GM18517 (cell line): Measurements from ENCODE around the gene RPS23.
"Not testable (repeated sequence)": the region's sequence is repeated elsewhere in the genome, so short reads cannot be mapped to it uniquely, and the experiment has no call there.

ENCODE experiments used
- ATAC-seq: cut with Tn5 transposase; IDR thresholded peaks from one replicate; pipeline ENCODE4 v1.9.1; 2021; ENCODE audit warnings: mild to moderate bottlenecking, moderate library complexity; ENCODE audit not compliant: unreplicated experiment

The RPS23 gene

DNA sequence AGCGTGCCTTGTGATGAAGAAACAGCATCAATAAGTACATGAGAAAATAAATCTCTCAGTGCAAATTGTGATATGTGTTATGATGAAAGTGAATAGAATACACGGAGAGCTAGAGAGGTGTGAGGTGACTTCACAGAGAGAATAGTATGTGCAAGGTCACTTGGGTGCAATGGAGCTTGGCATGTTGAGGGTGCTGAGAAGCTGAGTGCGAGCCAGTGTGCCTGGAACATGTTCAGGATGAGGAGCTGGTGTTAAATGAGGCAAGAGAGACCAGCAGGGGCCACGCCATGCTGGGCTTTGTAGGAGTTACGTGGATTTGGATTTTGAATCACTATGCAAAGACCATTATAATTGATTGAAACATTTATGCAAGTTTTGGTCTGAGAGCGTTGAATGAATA, 12.8 kb upstream of the RPS23 start:
- no peak for ATAC-seq

DNA sequence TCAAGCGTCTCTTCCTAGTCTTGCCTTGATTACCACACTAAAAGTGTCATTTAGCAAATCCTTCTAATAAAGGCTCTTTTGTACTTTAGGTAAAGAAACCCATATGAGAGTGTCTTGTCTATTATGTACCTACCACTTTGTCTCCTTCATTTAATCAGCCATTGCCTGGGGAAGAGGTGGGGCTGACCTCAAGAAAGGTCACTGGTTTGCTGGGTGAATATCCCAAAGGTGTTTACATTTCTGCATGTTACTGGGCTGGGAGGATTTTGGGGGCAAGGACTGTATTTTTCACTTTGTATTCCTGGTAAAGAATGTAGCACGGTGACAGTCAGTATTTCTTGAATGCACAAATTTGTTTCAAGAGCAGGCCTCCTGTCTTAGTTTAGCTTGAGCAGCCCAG, 11.9 kb upstream of the RPS23 start:
- no peak for ATAC-seq

DNA sequence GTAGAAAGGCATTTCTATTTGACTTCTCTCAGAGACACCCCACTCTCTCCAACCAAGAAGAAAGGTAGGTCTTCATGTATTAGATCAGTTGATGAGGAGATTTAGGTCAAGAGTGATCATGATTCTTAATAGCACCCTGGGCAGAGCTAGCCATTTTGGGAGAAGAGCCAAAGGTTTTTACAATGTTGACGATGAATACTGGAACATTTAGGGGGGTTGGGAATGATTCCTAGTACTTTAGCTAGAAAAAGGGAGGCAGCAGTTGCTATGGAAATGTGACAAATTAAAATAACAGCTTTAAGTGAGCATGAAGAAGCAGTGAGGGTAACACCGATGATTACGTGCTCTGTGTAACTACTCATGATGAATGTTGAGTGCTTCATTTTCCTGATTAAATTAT, 9.5 kb upstream of the RPS23 start:
- no peak for ATAC-seq

DNA sequence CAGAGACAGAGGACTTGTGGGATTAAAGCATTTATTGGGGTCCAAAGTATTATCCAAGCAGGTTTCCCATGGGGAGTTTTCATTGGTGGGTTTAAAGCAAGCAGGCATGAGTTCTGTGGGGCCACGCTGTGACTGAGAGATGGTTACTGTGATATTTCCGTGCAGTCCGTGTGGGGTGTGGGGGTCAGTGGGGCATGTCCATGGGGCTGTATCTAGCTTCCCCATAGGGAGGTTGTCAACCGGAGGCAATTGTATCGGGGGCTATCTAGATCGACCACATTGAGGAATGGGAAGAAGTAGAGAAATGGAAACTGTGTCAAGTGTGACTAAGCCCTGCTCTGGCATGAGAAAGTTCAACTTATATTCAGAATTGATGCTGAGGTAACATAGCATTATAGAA, 7.1 kb upstream of the RPS23 start:
- ATAC-seq, result no peak

DNA sequence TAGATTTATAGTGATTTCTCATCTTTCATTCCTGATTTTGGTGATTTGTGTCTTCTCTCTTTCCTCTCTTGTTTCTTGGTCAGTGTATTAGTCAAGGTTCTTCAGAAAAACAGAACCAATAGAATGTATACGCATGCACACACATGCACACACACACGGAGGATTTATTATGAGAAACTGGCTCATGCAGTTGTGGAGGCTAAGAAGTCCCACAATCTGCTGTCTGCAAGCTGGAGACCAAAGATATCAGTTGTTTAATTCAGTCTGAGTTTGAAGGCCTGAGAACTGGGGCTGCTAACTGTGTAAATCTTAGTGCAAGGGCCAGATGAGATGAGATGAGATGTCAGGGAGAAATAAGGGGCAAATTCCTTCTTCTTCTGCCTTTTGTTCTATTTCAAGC, 5.7 kb upstream of the RPS23 start:
- ATAC-seq, result no peak

DNA sequence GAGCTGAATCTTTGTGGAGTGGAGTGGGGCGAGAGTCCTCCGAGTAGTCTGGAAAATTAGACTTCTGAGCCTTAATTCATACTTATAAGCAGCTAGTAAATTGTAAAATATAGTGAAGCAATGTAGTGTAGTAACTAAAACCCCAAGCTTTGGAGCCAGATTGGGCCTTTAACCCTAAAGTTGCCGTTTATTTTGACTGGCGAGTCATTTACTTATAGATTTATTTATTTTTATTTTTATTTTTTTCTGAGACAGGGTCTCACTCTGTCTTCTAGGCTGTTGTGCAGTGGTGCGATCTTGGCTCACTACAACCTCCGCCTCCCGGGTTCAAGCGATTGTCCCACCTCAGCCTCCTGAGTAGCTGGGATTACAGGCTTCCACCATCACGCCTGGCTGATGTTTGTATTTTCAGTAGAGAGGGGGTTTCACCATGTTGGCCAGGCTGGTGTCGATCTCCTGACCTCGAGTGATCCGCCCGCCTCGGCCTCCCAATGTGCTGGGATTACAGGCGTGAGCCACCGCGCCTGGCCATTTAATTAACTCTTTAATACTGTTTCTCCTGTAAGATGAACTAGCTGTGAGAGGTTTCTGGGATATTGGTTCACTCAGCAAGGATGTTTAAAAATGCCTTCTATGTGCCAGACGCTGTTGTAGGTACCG, 687 bp upstream of the RPS23 start:
- ATAC-seq, result no peak

DNA sequence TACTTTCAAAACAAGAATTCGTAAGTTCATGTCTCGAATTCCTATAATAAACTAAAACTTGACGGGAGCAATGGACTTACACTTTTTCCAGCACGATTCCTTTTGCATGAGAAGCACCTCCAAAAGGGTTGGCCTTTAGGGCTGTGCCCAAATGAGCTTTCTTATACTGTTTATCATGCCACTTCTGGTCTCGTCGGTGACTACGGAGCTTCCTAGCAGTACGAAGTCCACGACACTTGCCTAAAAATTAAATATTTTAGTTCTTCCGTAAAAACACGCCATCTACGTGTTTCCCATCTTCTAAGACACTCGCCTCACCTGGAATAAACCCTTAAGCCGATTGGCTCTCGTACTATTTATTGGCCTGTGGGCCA, 554 bp downstream of the RPS23 start:
- ATAC-seq, result peak; percentile 2

DNA sequence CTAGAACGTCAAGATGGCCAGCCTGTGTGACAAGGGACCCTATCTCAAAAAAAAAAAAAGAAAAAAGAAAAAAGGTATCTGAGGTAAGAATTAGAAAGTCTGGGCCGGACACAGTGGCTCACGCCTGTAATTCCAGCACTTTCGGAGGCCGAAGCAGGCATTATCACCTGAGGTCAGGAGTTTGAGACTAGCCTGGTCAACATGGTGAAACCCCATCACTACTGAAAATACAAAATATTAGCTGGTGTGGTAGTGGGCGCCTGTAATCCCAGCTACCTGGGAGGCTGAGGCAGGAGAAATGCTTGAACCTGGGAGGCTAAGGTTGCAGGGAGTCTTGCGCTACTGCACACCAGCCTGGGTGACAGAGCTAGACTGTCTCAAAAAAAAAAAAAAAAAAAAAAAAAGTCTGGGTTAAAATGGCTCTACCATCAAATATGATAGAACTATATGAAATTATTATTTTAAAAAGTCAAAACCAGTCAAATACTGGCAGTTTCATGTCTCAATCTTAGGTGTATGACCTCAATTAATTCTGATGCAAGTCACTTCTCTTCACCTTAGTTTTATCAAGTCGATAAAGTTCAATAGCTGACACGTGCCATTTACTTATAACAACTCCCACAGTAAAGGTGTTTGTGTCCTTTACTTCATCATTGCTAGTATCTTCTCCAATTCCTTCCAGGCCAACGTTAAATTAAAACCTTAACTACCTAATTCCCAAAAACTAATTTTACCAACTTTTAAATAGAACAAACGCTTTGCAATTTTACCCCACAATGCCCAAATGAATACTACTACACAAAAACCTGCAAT, 1.1 kb downstream of the RPS23 start:
- no peak for ATAC-seq

DNA sequence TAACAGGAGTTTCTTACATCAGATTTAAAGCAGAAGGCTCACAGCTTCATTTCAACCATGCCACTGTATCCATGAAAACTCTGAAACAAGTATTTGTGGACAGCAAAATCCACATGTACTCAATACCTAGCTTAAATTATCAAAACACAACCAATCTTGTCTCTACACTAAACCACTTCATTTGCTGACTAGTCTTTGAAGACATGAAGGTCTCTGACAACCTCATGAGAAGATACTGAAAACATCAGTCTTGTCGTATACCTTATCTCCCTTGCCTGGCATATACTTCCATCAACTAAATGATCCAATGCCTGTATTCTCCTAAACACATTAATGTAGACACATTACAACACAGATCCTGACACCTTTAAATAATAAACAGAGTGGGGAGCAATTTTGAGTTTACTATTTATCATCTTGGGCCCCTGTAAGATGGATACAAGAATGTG, 2.9 kb downstream of the RPS23 start:
- ATAC-seq, result no peak

DNA sequence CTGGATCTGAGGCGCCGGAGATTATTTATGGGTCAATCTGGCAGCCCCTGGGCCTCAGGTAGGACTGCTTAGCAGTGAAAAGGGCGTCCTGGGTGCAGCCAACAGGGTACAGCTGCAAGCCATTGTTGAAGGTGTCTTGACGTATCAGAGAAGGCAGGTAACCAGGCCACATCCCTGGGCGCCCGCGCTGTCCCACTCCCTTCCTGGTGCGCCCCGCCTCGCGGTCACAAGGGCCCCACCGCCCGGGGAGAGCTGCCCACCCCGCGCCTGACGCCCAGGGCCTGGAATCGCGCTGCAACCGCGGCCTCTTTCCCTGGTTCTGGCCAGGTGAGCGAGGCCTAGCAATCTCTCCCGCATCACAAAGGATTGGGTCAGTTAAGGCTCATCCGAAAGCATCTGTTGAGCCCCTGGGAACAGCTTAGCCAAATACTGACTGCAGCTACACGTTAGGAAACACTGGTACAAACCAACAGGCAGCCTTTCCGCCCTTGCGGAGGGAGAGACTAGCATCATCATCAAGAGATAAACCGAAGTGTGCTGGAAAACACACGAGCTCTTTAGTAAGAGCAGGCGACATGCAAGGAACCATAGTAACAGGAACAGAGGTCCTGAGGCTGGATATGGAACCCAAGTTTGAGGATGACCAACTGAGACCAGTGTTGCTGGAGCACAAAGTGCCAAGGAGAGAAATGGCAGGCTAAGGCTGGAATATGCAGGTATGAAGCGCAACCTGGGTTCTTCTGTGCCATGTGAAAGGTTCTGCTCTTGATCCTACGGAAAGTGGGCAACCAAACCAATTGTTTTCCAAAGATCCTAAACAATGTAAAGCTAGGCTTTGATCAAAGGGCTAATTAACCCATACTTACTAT, 3.6 kb downstream of the RPS23 start:
- ATAC-seq, result no peak

DNA sequence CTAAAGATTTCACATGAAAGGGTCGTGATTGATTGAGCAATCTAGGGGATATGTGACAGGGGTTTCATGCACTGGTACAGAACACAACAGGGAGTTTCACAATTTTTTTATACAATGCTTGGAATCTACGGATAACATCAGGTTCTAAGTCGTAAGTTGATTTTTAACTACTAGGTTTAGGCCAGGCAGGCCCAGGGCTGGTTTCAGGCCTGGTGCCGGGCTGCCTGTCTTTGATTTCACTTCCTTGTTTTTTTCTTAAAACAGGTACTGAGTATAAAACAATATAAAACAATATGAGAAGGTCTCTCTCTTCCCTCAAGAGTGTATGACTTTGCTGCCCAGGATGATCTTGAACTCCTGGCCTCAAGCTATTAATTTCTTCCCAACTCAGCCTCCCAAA, 4.7 kb downstream of the RPS23 start:
- not testable (repeated sequence) for ATAC-seq

DNA sequence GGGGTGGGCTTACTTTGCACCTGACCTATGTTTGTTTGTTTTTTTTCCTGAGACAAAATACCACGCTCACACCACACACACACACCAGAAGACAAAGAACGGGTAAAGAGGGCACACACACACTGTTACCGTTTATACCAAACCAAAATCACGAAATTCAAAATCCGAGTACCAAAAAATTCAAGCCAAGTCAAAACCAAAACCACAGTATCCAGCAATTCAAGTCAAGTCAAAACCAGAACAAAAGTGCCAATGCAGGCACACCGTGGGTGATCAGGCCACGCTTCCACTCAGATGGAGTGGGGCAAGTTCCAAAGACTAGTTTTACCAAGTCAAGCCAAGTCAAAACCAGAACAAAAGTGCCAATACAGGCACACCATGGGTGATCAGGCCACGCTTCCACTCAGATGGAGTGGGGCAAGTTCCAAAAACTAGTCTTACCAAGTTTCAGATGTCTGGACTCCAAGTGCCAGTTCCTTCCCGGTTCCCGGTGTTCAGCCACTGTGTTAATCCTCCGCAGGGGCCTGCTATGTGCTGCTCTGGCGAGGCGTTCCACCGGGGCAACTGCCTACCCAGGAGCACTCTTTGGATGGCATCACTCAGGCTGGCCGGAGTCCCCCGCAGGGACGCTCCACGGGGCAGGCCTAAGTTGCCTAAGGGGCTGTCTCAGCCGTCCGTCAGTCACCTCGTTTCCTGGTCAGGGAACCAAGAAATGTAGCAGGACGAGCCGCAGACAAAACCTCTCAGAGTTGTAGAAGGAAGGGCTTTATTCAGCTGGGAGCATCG, 5.4 kb downstream of the RPS23 start:
- not testable (repeated sequence) for ATAC-seq

DNA sequence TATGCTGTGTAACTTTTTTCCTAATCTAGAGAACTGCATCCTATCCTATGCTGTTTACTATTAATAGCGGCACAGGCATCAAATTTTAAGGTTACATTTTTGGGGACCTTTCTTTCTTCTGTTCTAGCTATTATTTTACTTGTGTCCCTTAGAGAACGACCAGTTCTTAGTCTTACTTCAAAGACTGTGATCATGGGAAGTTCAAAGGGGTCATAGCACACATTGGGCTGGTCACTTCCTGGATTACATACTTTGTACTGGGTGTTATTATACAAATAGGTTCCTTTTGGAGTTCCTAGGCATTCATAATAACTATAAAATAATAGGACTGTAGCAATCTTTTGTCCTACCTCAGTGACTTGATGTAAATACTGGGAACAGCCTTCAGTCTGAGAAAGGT, 8.8 kb downstream of the RPS23 start:
- ATAC-seq, result not testable (repeated sequence)

DNA sequence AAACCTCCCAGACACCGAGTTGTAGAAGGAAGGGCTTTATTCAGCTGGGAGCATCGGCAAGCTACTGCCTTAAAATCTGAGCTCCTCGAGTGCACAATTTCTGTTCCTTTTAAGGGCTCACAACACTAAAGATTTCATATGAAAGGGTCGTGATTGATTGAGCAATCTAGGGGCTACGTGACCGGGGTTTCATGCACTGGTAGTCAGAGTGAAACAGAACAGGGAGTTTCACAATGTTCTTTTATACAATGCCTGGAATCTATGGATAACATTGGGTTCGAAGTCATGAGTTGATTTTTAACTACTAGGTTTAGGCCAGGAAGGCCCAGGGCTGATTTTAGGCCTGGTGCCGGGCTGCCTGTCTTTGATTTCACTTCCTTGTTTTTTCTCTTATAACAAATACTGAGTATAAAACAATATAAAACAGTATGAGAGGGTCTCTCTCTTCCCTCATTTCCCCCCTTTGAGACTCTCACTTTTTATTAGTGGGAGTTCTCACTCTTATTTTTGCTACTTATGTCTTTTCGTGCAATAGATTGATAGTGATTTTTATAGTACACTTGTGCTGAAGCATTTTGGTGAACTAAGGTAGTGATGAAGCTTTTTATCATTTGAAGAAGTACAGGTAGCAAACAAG, 10.7 kb downstream of the RPS23 start:
- ATAC-seq, result not testable (repeated sequence)

DNA sequence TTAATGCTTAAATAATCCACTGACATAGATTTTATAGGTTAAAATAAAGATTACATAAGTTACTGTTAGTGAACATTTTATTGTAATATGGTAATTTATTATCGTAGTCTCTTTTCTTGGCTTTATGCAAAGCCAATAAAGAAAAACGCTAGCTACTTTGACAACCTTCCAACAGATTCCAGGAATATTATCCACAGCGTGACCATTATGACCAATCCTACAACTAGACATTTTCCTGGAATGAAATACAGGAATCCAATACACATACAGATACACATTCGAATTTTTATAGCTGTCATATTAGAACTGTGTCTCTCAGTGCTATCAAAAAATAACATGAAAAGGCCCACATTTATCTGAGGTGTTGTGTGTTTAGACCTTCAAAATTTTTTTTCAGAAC, 13.1 kb downstream of the RPS23 start:
- ATAC-seq, result no peak

DNA sequence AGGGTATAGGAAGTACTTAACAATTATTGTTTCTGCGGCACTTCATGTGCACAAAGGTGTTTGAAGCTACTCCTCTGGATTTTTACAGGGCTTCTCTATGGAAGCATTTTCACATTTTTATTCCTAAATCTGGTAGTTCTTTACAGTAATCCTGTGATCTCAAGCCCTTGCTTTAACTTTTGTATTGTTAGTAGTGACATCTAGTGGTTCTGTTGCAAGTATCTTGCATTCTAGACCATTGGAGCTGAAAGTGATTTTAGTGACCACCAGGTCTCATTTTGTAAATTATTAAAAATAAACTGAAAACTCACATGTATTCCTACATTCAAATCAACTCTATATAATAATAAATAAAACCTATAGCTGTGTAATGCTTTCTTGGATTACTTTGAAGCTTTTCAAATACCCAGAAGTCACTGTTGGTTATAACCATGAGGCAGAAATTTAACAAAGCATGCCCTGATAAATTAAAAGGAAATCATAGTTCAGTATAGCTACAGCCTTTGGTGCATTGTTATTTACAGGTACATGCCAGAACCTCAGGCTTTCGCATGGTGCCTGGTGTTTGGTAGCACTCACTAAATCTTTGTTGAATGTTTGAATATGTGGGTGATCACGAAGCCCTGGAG, 18.9 kb downstream of the RPS23 start:
- ATAC-seq, result no peak

DNA sequence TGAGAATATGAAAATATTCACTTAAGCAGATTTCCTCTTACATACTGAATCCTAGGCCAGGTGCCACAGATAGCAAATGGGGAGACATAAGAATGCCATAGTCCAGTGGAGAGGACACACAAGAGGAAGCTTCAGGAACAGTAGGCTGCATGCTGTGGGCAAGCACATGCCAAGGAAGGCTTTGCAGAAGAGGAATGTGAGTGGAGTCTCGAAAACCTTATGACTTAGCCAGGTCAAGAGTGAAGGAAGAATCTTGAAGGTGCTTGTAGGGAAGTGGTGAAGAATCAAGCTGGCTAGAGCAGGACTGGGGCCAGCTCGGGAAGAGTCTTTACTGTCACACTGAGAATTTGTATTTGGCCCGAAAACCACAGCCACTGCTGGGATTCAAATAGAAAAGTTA, 20.4 kb downstream of the RPS23 start:
- ATAC-seq, result no peak

DNA sequence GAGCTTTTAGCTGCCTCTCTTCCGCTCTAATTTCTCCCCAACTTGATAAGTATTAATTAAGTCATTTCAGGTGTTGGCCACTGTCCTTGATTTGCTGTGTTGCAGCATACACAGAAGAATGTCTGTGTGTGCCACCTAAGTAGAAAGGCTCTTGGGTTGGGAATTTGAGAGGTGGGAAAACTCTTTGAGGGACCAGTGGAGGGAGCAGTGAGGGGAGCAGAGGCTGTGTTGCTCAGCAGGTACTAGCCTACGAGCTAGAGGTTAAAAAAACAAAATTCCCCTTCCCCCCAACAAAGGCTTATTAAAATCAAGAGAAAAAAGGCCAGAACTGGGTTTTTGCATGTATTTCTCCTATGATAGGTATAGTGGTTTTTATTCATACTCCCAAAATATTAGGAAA, 20.9 kb downstream of the RPS23 start:
- no peak for ATAC-seq

DNA sequence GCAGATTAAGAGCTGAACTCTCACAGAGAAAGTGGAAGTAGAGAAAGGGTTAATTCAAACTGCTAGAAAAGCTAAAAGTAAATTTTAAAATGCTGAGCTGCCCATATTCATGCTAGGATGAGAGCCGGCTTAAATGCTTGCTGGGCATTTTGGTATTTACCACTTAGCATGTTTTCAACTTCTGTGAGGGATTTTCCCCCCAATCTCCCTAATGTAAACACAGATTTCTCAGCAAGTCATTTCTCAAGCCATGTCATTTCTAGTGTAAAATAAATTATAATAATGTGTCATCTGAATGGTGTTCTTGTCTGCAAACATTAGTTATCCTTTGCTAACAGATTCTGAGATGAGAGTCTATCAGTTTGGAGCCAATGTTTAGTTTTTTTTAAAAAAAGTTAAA, 22.3 kb downstream of the RPS23 start:
- ATAC-seq, result no peak

DNA sequence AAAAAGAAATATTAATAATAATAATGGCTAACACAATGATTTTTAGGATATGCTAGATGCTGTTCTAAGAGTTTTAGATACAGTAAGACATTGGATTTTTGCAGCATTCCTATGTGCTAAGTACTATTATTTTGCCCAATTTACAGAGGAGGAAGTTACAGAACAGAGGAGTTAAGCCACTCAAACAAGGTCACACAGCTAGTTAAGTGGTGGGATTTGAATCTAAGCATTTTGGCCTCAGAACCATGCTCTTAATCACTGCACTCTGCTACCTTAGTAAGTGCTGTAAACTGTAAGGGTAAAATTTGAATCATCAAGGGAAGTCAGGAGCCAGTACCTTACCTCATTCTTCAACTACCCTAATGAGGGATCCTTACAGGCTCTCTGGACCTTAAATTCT, 25.4 kb downstream of the RPS23 start:
- ATAC-seq, result no peak
